KMS-11 (cell line): ENCODE measurements around the gene ABCA1.

ENCODE experiments used
- H2AFZ ChIP-seq: fragments of 200-600 bp; sonication (generic); 2 replicates; pipeline ENCODE4 v1.6.1; 2016; ENCODE audit warnings: antibody characterized with exemption, mixed run types, low read depth
- H3K27ac ChIP-seq: fragments of 200-600 bp; sonication (generic); 2 replicates; pipeline ENCODE4 v1.6.1; 2016; ENCODE audit warnings: mild to moderate bottlenecking, mixed run types
- H3K27me3 ChIP-seq: fragments of 200-600 bp; sonication (generic); 2 replicates; pipeline ENCODE4 v1.6.1; 2017; ENCODE audit warnings: mild to moderate bottlenecking, low read depth, mixed run types, moderate library complexity; ENCODE audit not compliant: insufficient read depth
- H3K36me3 ChIP-seq: fragments of 200-600 bp; sonication (generic); 2 replicates; pipeline ENCODE4 v1.6.1; 2017; ENCODE audit warnings: mild to moderate bottlenecking, mixed run types; ENCODE audit not compliant: insufficient read depth
- H3K4me1 ChIP-seq: fragments of 200-600 bp; sonication (generic); 2 replicates; pipeline ENCODE4 v1.6.1; 2016; ENCODE audit warnings: mild to moderate bottlenecking, low read depth, mixed run types; ENCODE audit not compliant: poor library complexity, severe bottlenecking
- H3K4me2 ChIP-seq: fragments of 200-600 bp; sonication (generic); 2 replicates; pipeline ENCODE4 v1.7.0; 2016; ENCODE audit warnings: mild to moderate bottlenecking, mixed run types
- H3K4me3 ChIP-seq: fragments of 200-600 bp; sonication (generic); IDR thresholded peaks from 2 replicates; pipeline ENCODE4 v1.6.1; 2017; ENCODE audit warnings: low read depth, low read length, mixed read lengths; ENCODE audit not compliant: insufficient read depth
- H3K79me2 ChIP-seq: fragments of 200-600 bp; sonication (generic); 2 replicates; pipeline ENCODE4 v1.6.1; 2016; ENCODE audit warnings: low read depth, mixed run types; ENCODE audit not compliant: insufficient read depth
- H3K9ac ChIP-seq: fragments of 200-600 bp; sonication (generic); 2 replicates; pipeline ENCODE4 v1.6.1; 2016; ENCODE audit warnings: mild to moderate bottlenecking, mixed run types
- H4K20me1 ChIP-seq: fragments of 200-600 bp; sonication (generic); 2 replicates; pipeline ENCODE4 v1.6.1; 2016; ENCODE audit warnings: mild to moderate bottlenecking, mixed run types; ENCODE audit not compliant: insufficient read depth
- TF ChIP-seq, protein P1 (sequence below): fragments of 200-600 bp; sonication (generic); conservative IDR thresholded peaks from 2 replicates; pipeline ENCODE4 v1.6.1; 2017; ENCODE audit warnings: low read depth, mild to moderate bottlenecking, antibody characterized with exemption, low read length, moderate library complexity, mixed read lengths

The ABCA1 gene

GRCh38 chr9:104842698-104843097, 85.3 kb downstream of the ABCA1 start:
- no peak overlapping the region for H2AFZ ChIP-seq
- H3K27ac ChIP-seq, result no peak overlapping the region
- no peaks in the 10 kb centered on the region for H3K79me2 ChIP-seq
- H3K4me3 ChIP-seq, result no peak overlapping the region
- H3K4me1 ChIP-seq, result no peaks in the 10 kb centered on the region
- no peaks in the 10 kb centered on the region for H3K36me3 ChIP-seq
- no peak overlapping the region for H3K4me2 ChIP-seq
- TF ChIP-seq, protein P1, sequence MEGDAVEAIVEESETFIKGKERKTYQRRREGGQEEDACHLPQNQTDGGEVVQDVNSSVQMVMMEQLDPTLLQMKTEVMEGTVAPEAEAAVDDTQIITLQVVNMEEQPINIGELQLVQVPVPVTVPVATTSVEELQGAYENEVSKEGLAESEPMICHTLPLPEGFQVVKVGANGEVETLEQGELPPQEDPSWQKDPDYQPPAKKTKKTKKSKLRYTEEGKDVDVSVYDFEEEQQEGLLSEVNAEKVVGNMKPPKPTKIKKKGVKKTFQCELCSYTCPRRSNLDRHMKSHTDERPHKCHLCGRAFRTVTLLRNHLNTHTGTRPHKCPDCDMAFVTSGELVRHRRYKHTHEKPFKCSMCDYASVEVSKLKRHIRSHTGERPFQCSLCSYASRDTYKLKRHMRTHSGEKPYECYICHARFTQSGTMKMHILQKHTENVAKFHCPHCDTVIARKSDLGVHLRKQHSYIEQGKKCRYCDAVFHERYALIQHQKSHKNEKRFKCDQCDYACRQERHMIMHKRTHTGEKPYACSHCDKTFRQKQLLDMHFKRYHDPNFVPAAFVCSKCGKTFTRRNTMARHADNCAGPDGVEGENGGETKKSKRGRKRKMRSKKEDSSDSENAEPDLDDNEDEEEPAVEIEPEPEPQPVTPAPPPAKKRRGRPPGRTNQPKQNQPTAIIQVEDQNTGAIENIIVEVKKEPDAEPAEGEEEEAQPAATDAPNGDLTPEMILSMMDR, result no peak
- no peaks in the 10 kb centered on the region for H4K20me1 ChIP-seq
- H3K9ac ChIP-seq, result no peak overlapping the region
- no peaks in the 10 kb centered on the region for H3K27me3 ChIP-seq

DNA sequence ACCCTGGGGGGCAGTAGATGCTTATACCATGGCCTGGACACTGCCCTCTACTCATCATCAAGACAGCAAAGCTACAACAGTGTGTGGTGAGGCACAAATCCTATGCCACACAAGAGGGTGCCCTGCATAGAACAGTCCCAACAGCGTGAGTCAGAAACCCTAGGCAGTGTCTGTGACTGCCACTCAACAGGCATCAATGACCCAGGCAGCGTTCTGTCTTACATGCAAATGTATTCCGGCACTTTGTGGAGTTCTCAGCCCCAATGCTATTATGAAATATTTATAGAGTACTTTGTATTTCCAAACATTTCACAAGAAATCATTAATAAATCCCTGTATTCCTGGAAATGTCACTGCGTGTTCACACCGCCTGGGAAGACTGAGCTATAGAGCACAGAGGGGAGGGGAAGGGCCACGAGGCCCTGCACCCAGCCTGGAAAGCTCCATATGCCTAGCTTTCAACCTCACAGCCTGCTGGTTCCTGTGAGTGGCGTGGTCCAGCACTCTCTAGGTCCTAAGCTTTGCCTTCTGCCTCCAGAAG, 86.3 kb downstream of the ABCA1 start:
- H3K4me3 ChIP-seq, result no peak overlapping the region
- no peaks in the 10 kb centered on the region for H4K20me1 ChIP-seq
- no peak overlapping the region for H3K27ac ChIP-seq
- no peaks in the 10 kb centered on the region for H3K4me1 ChIP-seq
- TF ChIP-seq, protein P1, result no peak
- no peak overlapping the region for H3K9ac ChIP-seq
- H3K27me3 ChIP-seq, result no peaks in the 10 kb centered on the region
- H3K79me2 ChIP-seq, result no peaks in the 10 kb centered on the region
- H3K4me2 ChIP-seq, result no peak overlapping the region
- no peak overlapping the region for H2AFZ ChIP-seq
- no peaks in the 10 kb centered on the region for H3K36me3 ChIP-seq

GRCh38 chr9:104838958-104839357, 89.0 kb downstream of the ABCA1 start:
- Histone ChIP-seq H3K27ac (no peak overlapping the region), H3K4me3 (no peak overlapping the region), H3K4me1 (no peaks in the 10 kb centered on the region), H3K79me2 (no peaks in the 10 kb centered on the region), H3K4me2 (no peak overlapping the region), H4K20me1 (no peaks in the 10 kb centered on the region), H3K27me3 (no peaks in the 10 kb centered on the region), H2AFZ (no peak overlapping the region), H3K9ac (no peak overlapping the region), H3K36me3 (no peaks in the 10 kb centered on the region)
- TF ChIP-seq, protein P1, result no peak

DNA sequence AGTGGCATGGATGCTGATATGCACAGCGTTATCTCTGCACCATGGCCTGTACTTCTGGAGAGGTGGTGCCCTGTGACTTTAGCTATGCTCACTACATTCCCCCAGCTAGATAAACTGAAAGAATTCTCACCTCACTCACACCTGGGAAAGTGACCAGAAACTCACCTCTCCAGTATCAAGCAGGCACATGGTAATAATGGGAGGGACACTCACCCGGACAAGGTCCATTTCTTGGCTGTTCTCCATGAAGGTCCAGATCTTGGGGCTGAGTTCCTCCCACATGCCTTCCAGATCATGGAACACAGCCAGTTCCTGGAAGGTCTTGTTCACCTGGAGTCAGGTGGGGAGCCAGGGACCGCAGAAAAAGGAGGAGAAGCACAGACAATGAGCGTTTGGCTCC, 91.2 kb downstream of the ABCA1 start:
- no peaks in the 10 kb centered on the region for H3K27me3 ChIP-seq
- H3K4me1 ChIP-seq, result no peaks in the 10 kb centered on the region
- H3K79me2 ChIP-seq, result no peaks in the 10 kb centered on the region
- TF ChIP-seq, protein P1, result no peak
- H3K27ac ChIP-seq, result no peak overlapping the region
- H3K4me3 ChIP-seq, result no peak overlapping the region
- H3K9ac ChIP-seq, result no peak overlapping the region
- H4K20me1 ChIP-seq, result no peaks in the 10 kb centered on the region
- H3K36me3 ChIP-seq, result no peaks in the 10 kb centered on the region
- H3K4me2 ChIP-seq, result no peak overlapping the region
- no peak overlapping the region for H2AFZ ChIP-seq
